Fibroblast of mammary gland (primary cell): Measurements from ENCODE around the gene ZSCAN5B.
A peak's percentile ranks its signal among the peaks of the same experiment; 100 is the strongest.
"Not testable (repeated sequence)": the region's sequence is repeated elsewhere in the genome, so short reads cannot be mapped to it uniquely, and the experiment has no call there.

Experiments used
- DNase-seq: peaks from one replicate; pipeline ENCODE4 v3.0.0-alpha.2; 2010; ENCODE audit warnings: low read depth
- H3K4me3 ChIP-seq: 2 replicates; pipeline ENCODE4 v1.5.1; 2011; ENCODE audit warnings: low read depth, mild to moderate bottlenecking, low read length, moderate library complexity; ENCODE audit not compliant: control insufficient read depth
- TF ChIP-seq, protein P1 (sequence below): conservative IDR thresholded peaks from 2 replicates; pipeline ENCODE4 v1.5.1; 2011; ENCODE audit warnings: low read depth, low read length, inconsistent platforms; ENCODE audit not compliant: control insufficient read depth, insufficient read depth

ZSCAN5B gene

GRCh38 chr19:56197646-56198045 is at the start of gene ZSCAN5B:
Gene ZSCAN5B, minus strand, starts transcription at chr19:56197783. Its CDS starts 4,731 bp downstream, at chr19:56193052.
- not testable (repeated sequence) for DNase-seq, H3K4me3 ChIP-seq

GRCh38 chr19:56245764-56246163 is 48.2 kb upstream of the ZSCAN5B start:
- not testable (repeated sequence) for H3K4me3 ChIP-seq, DNase-seq

GRCh38 chr19:56245121-56245740 is 47.6 kb upstream of the ZSCAN5B start:
- H3K4me3 ChIP-seq: no peak overlapping the region
- TF ChIP-seq, protein P1, sequence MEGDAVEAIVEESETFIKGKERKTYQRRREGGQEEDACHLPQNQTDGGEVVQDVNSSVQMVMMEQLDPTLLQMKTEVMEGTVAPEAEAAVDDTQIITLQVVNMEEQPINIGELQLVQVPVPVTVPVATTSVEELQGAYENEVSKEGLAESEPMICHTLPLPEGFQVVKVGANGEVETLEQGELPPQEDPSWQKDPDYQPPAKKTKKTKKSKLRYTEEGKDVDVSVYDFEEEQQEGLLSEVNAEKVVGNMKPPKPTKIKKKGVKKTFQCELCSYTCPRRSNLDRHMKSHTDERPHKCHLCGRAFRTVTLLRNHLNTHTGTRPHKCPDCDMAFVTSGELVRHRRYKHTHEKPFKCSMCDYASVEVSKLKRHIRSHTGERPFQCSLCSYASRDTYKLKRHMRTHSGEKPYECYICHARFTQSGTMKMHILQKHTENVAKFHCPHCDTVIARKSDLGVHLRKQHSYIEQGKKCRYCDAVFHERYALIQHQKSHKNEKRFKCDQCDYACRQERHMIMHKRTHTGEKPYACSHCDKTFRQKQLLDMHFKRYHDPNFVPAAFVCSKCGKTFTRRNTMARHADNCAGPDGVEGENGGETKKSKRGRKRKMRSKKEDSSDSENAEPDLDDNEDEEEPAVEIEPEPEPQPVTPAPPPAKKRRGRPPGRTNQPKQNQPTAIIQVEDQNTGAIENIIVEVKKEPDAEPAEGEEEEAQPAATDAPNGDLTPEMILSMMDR: no peak
- DNase-seq: peak; percentile 70

GRCh38 chr19:56223481-56223880 is 25.9 kb upstream of the ZSCAN5B start:
- DNase-seq: no peak
- TF ChIP-seq, protein P1: no peak
- H3K4me3 ChIP-seq: no peak overlapping the region

- no peak overlapping the region for H3K4me3 ChIP-seq
- TF ChIP-seq, protein P1: no peak
Measured at GRCh38 chr19:56222901-56223300, 25.3 kb upstream of the ZSCAN5B start.

DNA sequence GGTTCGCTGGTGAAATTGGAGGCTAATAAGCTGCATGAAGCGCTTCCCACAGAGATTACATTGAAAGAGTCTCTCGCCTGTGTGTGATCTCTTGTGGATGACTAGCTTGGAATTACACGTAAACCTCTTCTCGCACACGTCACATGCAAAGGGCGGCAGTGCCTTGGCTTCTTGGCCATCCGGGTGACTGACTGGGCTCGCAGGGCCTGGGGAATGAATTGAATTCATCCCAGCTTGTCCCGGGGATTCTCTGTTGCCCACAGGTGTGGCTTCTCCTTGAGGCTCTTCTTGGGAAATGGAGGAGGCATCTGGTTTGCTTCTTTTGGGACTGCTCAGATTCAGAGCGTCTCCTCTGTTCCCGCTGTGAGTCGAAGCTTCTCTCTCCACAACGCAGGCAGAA is 24.3 kb upstream of the ZSCAN5B start:
- DNase-seq: no peak
- TF ChIP-seq, protein P1: no peak
- H3K4me3 ChIP-seq: no peak overlapping the region

More at GRCh38 chr19:56222901-56223300, 25.3 kb upstream of the ZSCAN5B start:
- DNase-seq: no peak

DNA sequence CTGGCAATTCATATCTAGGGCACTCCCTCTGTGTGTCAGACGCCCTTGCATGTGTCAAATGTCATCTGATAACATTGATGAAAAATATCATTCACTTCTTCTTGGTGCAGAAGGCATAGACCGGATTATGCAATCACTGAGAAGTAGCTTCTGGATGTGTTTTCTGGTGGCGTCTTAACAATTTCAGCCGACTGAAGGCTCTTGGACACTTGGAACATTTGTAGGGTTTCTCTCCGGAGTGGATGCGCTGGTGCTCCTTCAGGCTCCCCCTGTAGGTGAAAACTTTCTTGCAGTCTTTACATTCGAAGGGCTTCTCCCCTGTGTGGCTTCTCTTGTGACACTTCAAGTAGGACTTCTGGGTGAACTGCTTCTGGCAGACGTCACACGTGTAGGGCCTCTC is 23.9 kb upstream of the ZSCAN5B start:
- H3K4me3 ChIP-seq: not testable (repeated sequence)
- peak; percentile 5 for DNase-seq
- TF ChIP-seq, protein P1: peak; percentile 24

GRCh38 chr19:56218961-56219360 is 21.4 kb upstream of the ZSCAN5B start:
- DNase-seq: no peak
- TF ChIP-seq, protein P1: no peak
- H3K4me3 ChIP-seq: no peak overlapping the region
